ENCODE data around the gene ELOVL2.

DNA sequence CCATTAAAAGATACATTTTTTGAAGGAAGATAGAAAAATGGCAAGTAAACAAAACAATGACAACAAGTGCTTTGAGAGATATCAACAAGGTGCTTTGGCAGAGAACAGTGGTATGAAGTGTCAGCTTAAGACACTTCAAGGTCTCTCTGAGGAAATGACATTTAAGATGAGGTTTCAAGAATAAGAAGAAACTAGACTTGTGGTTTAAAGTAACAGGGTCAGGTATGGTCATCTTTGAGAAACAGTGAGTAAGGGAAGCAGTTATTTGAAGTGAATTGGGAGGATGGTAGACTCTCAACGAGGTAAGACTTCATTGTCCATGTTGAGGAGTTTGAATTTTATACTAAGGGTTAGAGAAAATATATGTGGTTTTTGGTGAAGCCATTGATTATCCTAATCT lies 79.4 kb downstream of the ELOVL2 start:
- TF ChIP-seq, protein P1, sequence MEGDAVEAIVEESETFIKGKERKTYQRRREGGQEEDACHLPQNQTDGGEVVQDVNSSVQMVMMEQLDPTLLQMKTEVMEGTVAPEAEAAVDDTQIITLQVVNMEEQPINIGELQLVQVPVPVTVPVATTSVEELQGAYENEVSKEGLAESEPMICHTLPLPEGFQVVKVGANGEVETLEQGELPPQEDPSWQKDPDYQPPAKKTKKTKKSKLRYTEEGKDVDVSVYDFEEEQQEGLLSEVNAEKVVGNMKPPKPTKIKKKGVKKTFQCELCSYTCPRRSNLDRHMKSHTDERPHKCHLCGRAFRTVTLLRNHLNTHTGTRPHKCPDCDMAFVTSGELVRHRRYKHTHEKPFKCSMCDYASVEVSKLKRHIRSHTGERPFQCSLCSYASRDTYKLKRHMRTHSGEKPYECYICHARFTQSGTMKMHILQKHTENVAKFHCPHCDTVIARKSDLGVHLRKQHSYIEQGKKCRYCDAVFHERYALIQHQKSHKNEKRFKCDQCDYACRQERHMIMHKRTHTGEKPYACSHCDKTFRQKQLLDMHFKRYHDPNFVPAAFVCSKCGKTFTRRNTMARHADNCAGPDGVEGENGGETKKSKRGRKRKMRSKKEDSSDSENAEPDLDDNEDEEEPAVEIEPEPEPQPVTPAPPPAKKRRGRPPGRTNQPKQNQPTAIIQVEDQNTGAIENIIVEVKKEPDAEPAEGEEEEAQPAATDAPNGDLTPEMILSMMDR (IDR thresholded peaks at IDR 0.05; ENCODE audit: low read depth, low read length) = no peak
- TF ChIP-seq, protein P2, sequence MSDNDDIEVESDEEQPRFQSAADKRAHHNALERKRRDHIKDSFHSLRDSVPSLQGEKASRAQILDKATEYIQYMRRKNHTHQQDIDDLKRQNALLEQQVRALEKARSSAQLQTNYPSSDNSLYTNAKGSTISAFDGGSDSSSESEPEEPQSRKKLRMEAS (IDR thresholded peaks at IDR 0.05; ENCODE audit: low read depth, low read length) = no peak
